NCI-H2227 (cell line): ENCODE measurements around the gene RBM20.

ENCODE experiments used
- DNase-seq: peaks from one replicate; lab custom pipeline; 2025; ENCODE audit not compliant: unreplicated experiment; lab: John Stamatoyannopoulos, UW

RBM20 gene

GRCh38 chr10:110730345-110731050, 86.4 kb downstream of the RBM20 start:
- no peak for DNase-seq

- peak; percentile 65 for DNase-seq
Observed at GRCh38 chr10:110733218-110733952, 89.2 kb downstream of the RBM20 start.

- no peak for DNase-seq
Observed at GRCh38 chr10:110735620-110736027, 91.5 kb downstream of the RBM20 start.

DNA sequence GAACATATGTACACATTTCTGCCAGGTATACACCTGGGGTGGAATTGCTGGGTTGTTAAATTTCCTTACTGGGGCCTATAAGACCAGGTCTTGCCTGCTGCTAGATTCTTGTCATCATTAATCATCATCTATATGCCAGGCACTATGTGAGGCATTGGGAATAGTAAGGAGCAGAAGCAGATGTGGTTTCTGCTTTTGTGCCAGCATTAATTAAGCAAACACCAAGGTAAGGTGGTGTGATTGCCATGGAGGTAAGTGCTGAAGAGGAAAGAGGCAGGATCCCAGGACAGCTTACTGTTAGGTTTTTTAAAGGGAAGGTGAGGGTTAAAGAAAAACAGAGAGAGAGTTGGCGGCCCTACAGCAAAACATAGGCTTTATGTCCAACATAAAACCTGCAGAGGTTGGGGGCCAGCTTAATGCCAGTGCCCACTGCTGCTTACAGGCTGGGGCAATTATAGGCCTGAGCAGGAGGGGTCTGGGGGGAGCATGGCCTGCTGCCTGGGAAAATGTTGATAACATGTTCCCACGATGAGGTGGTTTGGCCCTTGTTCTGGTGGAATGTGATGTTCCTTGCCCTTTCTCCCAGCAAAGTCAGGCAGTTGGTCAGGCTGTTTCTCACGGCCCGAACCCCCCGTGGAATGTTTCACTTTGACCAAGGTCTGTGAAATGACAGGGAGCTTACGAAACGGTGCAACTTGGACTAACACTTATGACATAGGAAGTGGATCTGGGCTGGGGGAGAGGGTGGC, 93.9 kb downstream of the RBM20 start:
- no peak for DNase-seq

GRCh38 chr10:110739811-110740271, 95.7 kb downstream of the RBM20 start:
- DNase-seq = no peak

- no peak for DNase-seq
Observed at GRCh38 chr10:110742801-110743200, 98.7 kb downstream of the RBM20 start.

DNA sequence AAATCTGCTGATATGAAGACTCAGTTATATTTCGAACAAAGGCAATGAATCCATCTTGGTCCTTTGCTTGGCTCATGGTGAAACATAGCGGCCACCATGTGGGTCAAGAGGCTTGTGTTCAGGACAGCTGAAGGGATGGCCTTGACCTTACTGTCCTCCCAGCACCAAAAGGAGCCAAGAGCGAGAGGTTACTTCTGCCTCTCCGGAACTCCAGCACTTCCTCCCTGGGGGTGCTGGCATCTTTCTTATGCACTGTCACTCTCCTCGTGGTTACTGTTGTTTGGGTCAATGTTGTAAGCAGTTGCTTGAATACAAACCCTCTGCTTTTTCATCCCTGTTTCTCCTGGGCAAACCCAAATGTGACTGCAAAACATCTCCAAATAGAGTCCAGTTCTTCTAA, 100.6 kb downstream of the RBM20 start:
- no peak for DNase-seq

- DNase-seq = peak; percentile 69
Observed at GRCh38 chr10:110746254-110746826, 102.2 kb downstream of the RBM20 start.

- DNase-seq = no peak
Observed at GRCh38 chr10:110746969-110747608, 103.0 kb downstream of the RBM20 start.

DNA sequence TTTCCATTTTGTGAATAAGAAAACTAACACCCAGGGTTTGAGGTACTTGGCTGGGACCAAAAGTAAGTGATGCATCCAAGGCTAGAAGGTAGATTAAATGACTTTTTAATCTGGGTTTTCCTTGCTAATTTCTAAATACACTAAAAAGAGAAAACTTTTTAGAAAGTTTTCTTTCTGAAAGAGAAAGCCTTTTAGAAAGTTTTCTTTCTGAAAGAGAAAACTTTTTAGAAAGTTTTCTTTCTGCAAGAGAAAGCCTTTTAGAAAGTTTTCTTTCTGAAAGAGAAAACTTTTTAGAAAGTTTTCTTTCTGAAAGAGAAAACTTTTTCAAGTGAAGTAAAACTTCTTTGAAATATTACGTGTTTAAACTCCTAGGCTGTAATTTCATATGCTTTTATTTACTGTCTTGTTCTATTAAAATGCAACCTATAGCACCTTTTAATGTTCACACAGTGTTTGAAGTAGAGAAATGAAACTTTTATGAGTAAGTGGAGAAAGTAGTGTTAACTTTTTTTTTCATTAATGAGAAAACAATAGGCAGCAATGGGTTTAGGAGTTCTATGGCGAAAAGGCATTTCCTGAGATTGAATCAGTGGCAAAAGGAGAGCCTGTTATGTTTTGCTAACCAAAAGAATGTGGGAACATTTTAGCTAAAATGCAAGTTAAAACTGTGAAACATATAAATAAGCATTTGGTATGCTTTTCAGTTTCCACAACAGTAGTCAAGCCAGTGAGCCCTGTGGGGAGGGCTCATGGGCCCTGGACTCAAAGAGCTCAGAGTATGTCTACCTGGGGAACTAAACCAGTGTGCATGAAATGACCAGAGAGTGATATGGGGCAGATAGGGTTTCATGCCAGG, 103.7 kb downstream of the RBM20 start:
- no peak for DNase-seq

GRCh38 chr10:110748970-110749369, 104.8 kb downstream of the RBM20 start:
- no peak for DNase-seq

DNA sequence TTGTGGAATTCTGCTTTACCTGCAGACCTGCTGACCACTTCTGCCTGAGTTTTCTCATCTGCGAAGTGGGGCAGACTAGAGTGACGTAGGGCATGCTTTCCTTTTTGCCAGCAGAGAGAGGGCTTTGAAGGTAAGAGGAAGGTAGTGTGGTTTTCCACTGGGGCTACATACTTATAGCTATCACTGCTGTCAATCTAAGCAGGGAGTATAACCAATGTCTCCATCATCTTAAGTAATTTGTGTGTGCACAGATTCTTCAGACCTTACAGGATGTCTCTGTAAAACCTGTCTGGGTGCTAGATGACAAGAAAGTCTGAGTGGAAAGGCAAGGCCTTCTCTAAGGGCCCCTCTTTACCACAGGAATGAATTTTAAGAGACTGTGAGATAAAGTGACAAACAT, 106.8 kb downstream of the RBM20 start:
- no peak for DNase-seq

GRCh38 chr10:110751850-110752249, 107.7 kb downstream of the RBM20 start:
- DNase-seq = no peak

DNA sequence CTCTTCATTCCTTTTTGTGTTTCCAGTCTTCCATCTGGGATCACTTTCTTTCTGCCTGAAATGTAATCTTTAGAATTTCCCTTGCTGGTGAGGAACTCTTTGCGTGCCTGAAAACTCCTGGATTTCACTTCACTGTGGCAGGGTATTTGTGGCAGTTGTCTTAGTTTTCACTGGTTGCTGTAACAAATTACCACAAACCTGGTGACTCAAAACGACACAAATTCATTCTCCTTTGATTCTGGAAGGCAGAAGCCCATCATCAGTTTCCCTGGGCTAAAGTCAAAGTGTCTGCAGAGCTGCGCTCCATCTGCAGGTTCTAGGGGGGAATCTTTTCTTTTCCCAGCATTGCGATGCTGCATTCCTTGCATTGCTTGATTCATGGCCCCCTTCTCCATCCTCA, 109.3 kb downstream of the RBM20 start:
- no peak for DNase-seq

GRCh38 chr10:110754375-110755105, 110.4 kb downstream of the RBM20 start:
- DNase-seq = no peak

- DNase-seq = no peak
Observed at GRCh38 chr10:110755781-110756180, 111.6 kb downstream of the RBM20 start.

DNA sequence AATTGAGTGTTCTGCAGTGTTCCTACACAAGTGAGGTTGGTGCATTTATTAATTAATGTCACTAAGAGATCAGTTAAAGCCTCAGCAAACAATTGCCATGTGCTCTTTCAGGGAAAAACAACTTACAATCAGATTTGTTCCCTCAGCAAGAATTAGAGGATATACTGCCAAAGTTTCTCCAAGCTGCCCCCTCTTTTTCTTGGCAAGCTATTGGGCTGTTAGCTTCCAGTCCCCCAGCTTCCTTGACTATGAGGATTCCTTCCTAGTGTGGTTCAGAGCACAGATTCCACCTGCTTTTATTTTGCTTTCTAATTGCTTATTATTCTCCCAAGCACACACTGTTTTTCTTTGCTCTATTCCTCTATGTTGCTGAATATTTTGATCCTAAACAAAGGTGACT, 112.7 kb downstream of the RBM20 start:
- no peak for DNase-seq

DNA sequence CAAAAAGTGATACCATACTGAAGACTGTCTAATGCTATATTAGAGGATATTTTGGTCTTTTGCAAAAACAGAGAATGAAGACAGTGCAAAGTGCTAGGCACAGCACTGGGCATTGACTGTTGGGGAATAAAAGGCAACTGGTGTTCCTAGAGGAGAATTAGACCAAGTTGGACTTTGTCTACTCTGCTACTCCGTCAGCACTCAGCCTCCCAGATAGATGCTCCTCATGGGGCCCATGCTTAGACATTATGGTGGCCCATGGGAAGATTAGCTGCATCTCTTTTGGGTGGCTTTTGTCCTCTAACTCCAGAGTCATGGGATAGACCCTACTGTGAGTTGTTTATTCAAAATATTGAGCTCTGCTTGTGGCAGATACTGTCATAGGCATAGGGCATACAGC, 113.5 kb downstream of the RBM20 start:
- DNase-seq = no peak

GRCh38 chr10:110758128-110758765, 114.1 kb downstream of the RBM20 start:
- no peak for DNase-seq
